IMR-90 (cell line): ENCODE measurements around the gene B3GALT4. TPM values are rescaled to one million over a fixed set of nuclear protein-coding genes. Genes with fewer than 3 reads are reported as not detected.

Experiments
- ATAC-seq: fragments of 200-7000 bp; cut with Tn5 transposase; 2 replicates; pipeline ENCODE4 v1.9.1; 2020; ENCODE audit warnings: low read depth, mild to moderate bottlenecking, moderate library complexity
- BruUV-seq: library from RNA; stranded (reverse); fragments of 400-500 nt; replicated peaks from 2 replicates; lab custom pipeline; 2021; lab: Mats Ljungman, UMichigan
- CTCF ChIA-PET: fragments of 300-600 bp; formaldehyde crosslinking; extraction: SDS; loops from one replicate; lab custom pipeline; 2021; ENCODE audit warnings: antibody characterized with exemption; lab: Yijun Ruan, JAX
- POLR2A ChIA-PET: fragments of 300-600 bp; sonication (Branson Sonifier 250); formaldehyde crosslinking; loops from one replicate; lab custom pipeline; 2022; ENCODE audit warnings: antibody characterized with exemption; ENCODE audit not compliant: unreplicated experiment; lab: Charles Lee
- DNase-seq: peaks from one replicate; pipeline ENCODE4 v3.0.0; 2013
- H2AFZ ChIP-seq: replicated peaks from 2 replicates; pipeline ENCODE3; 2013; ENCODE audit warnings: low read length, mild to moderate bottlenecking; ENCODE audit not compliant: poor library complexity
- H2AK5ac ChIP-seq: 2 replicates; pipeline ENCODE4 v1.6.1; 2013; ENCODE audit warnings: low read depth, low read length, inconsistent platforms
- H2AK9ac ChIP-seq: replicated peaks from 2 replicates; pipeline ENCODE3; 2013; ENCODE audit warnings: mild to moderate bottlenecking, low read depth, low read length, moderate library complexity; ENCODE audit not compliant: poor library complexity
- H2BK120ac ChIP-seq: 2 replicates; pipeline ENCODE4 v1.6.1; 2013; ENCODE audit warnings: low read depth, low read length, inconsistent platforms
- H2BK15ac ChIP-seq: 3 replicates; pipeline ENCODE4 v1.6.1; 2013; ENCODE audit warnings: low read depth, low read length, inconsistent platforms
- H2BK20ac ChIP-seq: 2 replicates; pipeline ENCODE4 v1.6.1; 2013; ENCODE audit warnings: low read depth, mild to moderate bottlenecking, inconsistent platforms, low read length, moderate library complexity
- H2BK5ac ChIP-seq: 2 replicates; pipeline ENCODE4 v1.6.1; 2013; ENCODE audit warnings: mild to moderate bottlenecking, low read depth, low read length, inconsistent platforms; ENCODE audit not compliant: poor library complexity, severe bottlenecking
- H3K14ac ChIP-seq: replicated peaks from 2 replicates; pipeline ENCODE4 v1.6.1; 2013; ENCODE audit warnings: low read depth, low read length, inconsistent platforms
- H3K18ac ChIP-seq: 2 replicates; pipeline ENCODE4 v1.6.1; 2013; ENCODE audit warnings: low read depth, low read length, control low read depth
- H3K23ac ChIP-seq: 2 replicates; pipeline ENCODE4 v1.6.1; 2013; ENCODE audit warnings: low read depth, low read length, inconsistent platforms
- H3K27ac ChIP-seq: 2 replicates; pipeline ENCODE4 v1.5.1; 2013; ENCODE audit warnings: mild to moderate bottlenecking, control low read depth, low read length; ENCODE audit not compliant: insufficient read depth
- H3K27me3 ChIP-seq: 2 replicates; pipeline ENCODE4 v1.6.1; 2013; ENCODE audit warnings: low read length; ENCODE audit not compliant: control insufficient read depth, insufficient read depth
- H3K36me3 ChIP-seq: 2 replicates; pipeline ENCODE4 v1.6.1; 2013; ENCODE audit warnings: low read length, mixed read lengths; ENCODE audit not compliant: control insufficient read depth, insufficient read depth
- H3K4ac ChIP-seq: 2 replicates; pipeline ENCODE4 v1.6.1; 2013; ENCODE audit warnings: low read depth, low read length, inconsistent platforms
- H3K4me1 ChIP-seq: 2 replicates; pipeline ENCODE4 v1.6.1; 2013; ENCODE audit warnings: low read length, mixed read lengths; ENCODE audit not compliant: control insufficient read depth, insufficient read depth
- H3K4me2 ChIP-seq: 2 replicates; pipeline ENCODE4 v1.6.1; 2013; ENCODE audit warnings: low read depth, mild to moderate bottlenecking, control low read depth, low read length, moderate library complexity
- H3K4me3 ChIP-seq: 2 replicates; pipeline ENCODE4 v1.5.1; 2013; ENCODE audit warnings: low read depth, mild to moderate bottlenecking, control low read depth, low read length, moderate library complexity; ENCODE audit not compliant: insufficient read depth
- H3K56ac ChIP-seq: 2 replicates; pipeline ENCODE4 v1.6.1; 2013; ENCODE audit warnings: low read length, inconsistent platforms; ENCODE audit not compliant: insufficient read depth; ENCODE audit errors: extremely low read depth
- H3K79me1 ChIP-seq, 2 experiments: 2 replicates each; pipeline ENCODE4 v1.6.1; 2013; ENCODE audit warnings: low read length in 2 of 2, inconsistent platforms in 1 of 2, low read depth in 1 of 2
- H3K9ac ChIP-seq: 2 replicates; pipeline ENCODE4 v1.6.1; 2013; ENCODE audit warnings: low read depth, low read length, control low read depth
- H3K9me1 ChIP-seq: 2 replicates; pipeline ENCODE4 v1.6.1; 2013; ENCODE audit warnings: low read length, inconsistent platforms; ENCODE audit not compliant: insufficient read depth
- H3K9me3 ChIP-seq: 2 replicates; pipeline ENCODE4 v1.6.1; 2013; ENCODE audit warnings: low read length; ENCODE audit not compliant: control insufficient read depth, insufficient read depth
- H4K20me1 ChIP-seq: 2 replicates; pipeline ENCODE4 v1.6.1; 2013; ENCODE audit warnings: low read length, inconsistent platforms; ENCODE audit not compliant: insufficient read depth
- H4K5ac ChIP-seq: 2 replicates; pipeline ENCODE4 v1.6.1; 2013; ENCODE audit warnings: mild to moderate bottlenecking, low read depth, low read length, control low read depth
- H4K8ac ChIP-seq, 2 experiments: 2 replicates each; pipeline ENCODE4 v1.6.1; 2013; ENCODE audit warnings: low read depth in 2 of 2, low read length in 2 of 2, control low read depth in 1 of 2, inconsistent platforms in 1 of 2
- H4K91ac ChIP-seq: 2 replicates; pipeline ENCODE4 v1.6.1; 2013; ENCODE audit warnings: low read depth, low read length, inconsistent platforms; ENCODE audit not compliant: insufficient read depth
- BHLHE40 ChIP-seq: fragments of 150-350 bp; IDR thresholded peaks from 2 replicates; pipeline ENCODE4 v1.6.1; 2016; ENCODE audit warnings: mild to moderate bottlenecking, low read depth, low read length
- CEBPB ChIP-seq: IDR thresholded peaks from 2 replicates; pipeline ENCODE4 v1.6.1; 2012; ENCODE audit warnings: low read depth, low read length, improper control_type of control experiment
- CTCF ChIP-seq: conservative IDR thresholded peaks from 2 replicates; pipeline ENCODE4 v1.5.1; 2012; ENCODE audit warnings: mild to moderate bottlenecking, low read depth, low read length, improper control_type of control experiment
- POLR2A ChIP-seq: IDR thresholded peaks from 2 replicates; pipeline ENCODE4 v1.6.1; 2012; ENCODE audit warnings: mild to moderate bottlenecking, low read depth, low read length
- WGBS, 2 experiments: methylation state at CpG; one replicate each; pipeline versions ENCODE4 v1.1.5 to v1.1.7; 2013; ENCODE audit warnings: missing lambda C conversion rate in 2 of 2; ENCODE audit not compliant: insufficient read length in 1 of 2; ENCODE audit errors: extremely low coverage in 2 of 2; 5-methylcytosine and 5-hydroxymethylcytosine counted together
- dilution Hi-C: fragments of 300-500 bp; cut with HindIII; formaldehyde crosslinking; loops from one replicate; pipeline ENCODE4 v1.14.3; 2018; ENCODE audit warnings: low sequenced_read_pairs; ENCODE audit not compliant: unreplicated experiment
- in situ Hi-C: fragments of 300-500 bp; cut with MboI; formaldehyde crosslinking; loops from 3 replicates; pipeline ENCODE4 v1.14.3; 2019; ENCODE audit warnings: low sequenced_read_pairs, inconsistent platforms, mixed read lengths
- intact Hi-C: fragments of 100-400 bp; cut with micrococcal nuclease; formaldehyde crosslinking; loops from 2 replicates; pipeline ENCODE4 v1.10.0; 2022
- polyA plus RNA-seq, 3 experiments: library from polyadenylated mRNA; depleted of rRNA; stranded (reverse); fragments of >200 nt; gene quantifications; 2 replicates each; pipeline ENCODE4 v1.2.3, GENCODE V29; 2012; ENCODE audit warnings: low replicate concordance in 1 of 3
- total RNA-seq: library from RNA; depleted of rRNA; stranded (reverse); fragments of >200 nt; gene quantifications from 2 replicates; pipeline ENCODE4 v1.2.3, GENCODE V29; 2012

B3GALT4 gene
- total and polyA plus RNA-seq, 2 of the 4 experiments (the other 2 are of a cell fraction) = 0.70 to 0.72 TPM

- Histone ChIP-seq H3K23ac (no peak overlapping the region), H3K79me1 (peaks cover 21 to 52% of the 10 kb centered on the region in 2 experiments), H3K4me2 (peak overlapping the region; percentile 64; the same call in 1 of the 2 replicates), H4K5ac (peak overlapping the region; percentile 72), H2AK5ac (peak overlapping the region; percentile 51; the same call in 1 of the 2 replicates), H3K4me3 (peak overlapping the region; percentile 46), H2BK15ac (no peak overlapping the region), H4K8ac (peak overlapping the region; percentile 27 to 52; a peak in 3 of 4 replicates), H3K9me3 (no peaks in the 10 kb centered on the region), H3K27me3 (no peaks in the 10 kb centered on the region), H2BK120ac (no peak overlapping the region), H3K36me3 (peaks cover 67% of the 10 kb centered on the region), H4K20me1 (peaks cover 71% of the 10 kb centered on the region), H4K91ac (peak overlapping the region; percentile 49), H2AFZ (peak overlapping the region; percentile 80), H2AK9ac (peak overlapping the region; percentile 94), H3K9me1 (peaks cover 9% of the 10 kb centered on the region), H3K4me1 (peaks cover 14% of the 10 kb centered on the region), H3K4ac (peak overlapping the region; percentile 35), H3K14ac (no peak overlapping the region), H3K9ac (no peak overlapping the region), H3K18ac (no peak overlapping the region), H3K56ac (no peak overlapping the region), H2BK5ac (no peak overlapping the region), H2BK20ac (no peak overlapping the region), H3K27ac (peak overlapping the region; percentile 4; the same call in 1 of the 2 replicates)
- no peak for TF ChIP-seq BHLHE40
- TF ChIP-seq CEBPB = no peak
- no peak for TF ChIP-seq POLR2A
- 0 out of 2 replicates have a peak, but pooled peaks have one; percentile 11 for TF ChIP-seq CTCF
- no peak for DNase-seq
- 76% methylated on average over 11 of the region's 39 CpGs; no CpG with 5 or more reads in 1 of the 2 experiments for WGBS, 2 experiments
- intact Hi-C loops = no loop called here
- CTCF ChIA-PET = interaction anchor here (1.8 kb wide), 1 partner anchor 19 kb away, joined by 5 read pairs; no protein-coding TSS in a partner anchor
- peak; percentile 1; the same call in 1 of the 2 replicates for ATAC-seq
- no TSS peak for BruUV-seq
- in situ Hi-C loops = no loop called here
- dilution Hi-C loops = no loop called here
- POLR2A ChIA-PET = interaction anchor here (1.8 kb wide), 1 partner anchor 11 kb away, joined by 10 read pairs; the partner anchor contains the start of genes PFDN6 and WDR46
These were observed 904 bp downstream of the B3GALT4 start for GRCh38 chr6:33277663-33278391.
